H1 (cell line): ENCODE results near the gene CALML5. TPM values are rescaled to one million over a fixed set of nuclear protein-coding genes. Genes with fewer than 3 reads are reported as not detected.

Source experiments
- CHD1 ChIP-seq: IDR thresholded peaks from 2 replicates; pipeline ENCODE4 v1.6.1; 2012; ENCODE audit warnings: low read depth, low read length, improper control_type of control experiment
- CHD7 ChIP-seq: fragments of 300-600 bp; sonication (generic); IDR thresholded peaks from 2 replicates; pipeline ENCODE4 v1.7.1; 2012; ENCODE audit warnings: low read length, moderate library complexity, mild to moderate bottlenecking, inconsistent platforms; ENCODE audit not compliant: insufficient replicate concordance
- NANOG ChIP-seq: IDR thresholded peaks from 2 replicates; pipeline ENCODE4 v1.6.1; 2011; ENCODE audit warnings: low read length, low read depth, mild to moderate bottlenecking, inconsistent platforms; ENCODE audit not compliant: insufficient read depth, poor library complexity, severe bottlenecking
- RFX5 ChIP-seq: IDR thresholded peaks from 2 replicates; pipeline ENCODE4 v1.6.1; 2011; ENCODE audit warnings: low read depth, low read length, improper control_type of control experiment, borderline replicate concordance
- RNF2 ChIP-seq: fragments of 200-900, 300-1000 bp; sonication (generic); IDR thresholded peaks from 2 replicates; pipeline ENCODE4 v1.7.1; 2016; ENCODE audit warnings: borderline replicate concordance, low read depth, mild to moderate bottlenecking, antibody characterized with exemption, low read length; ENCODE audit not compliant: poor library complexity, severe bottlenecking; ENCODE audit errors: missing control alignments
- polyA plus RNA-seq, 7 experiments: library from polyadenylated mRNA; depleted of rRNA in 3 of 7; stranded (reverse) in 5 of 7; unstranded in 2 of 7; fragments of >200 nt in 5 of 7; fragments of 200-250 nt in 2 of 7; gene quantifications; 1 replicate in 5 of 7; 2 replicates in 1 of 7; 4 replicates in 1 of 7; pipeline versions ENCODE4 v1.2.1 to v1.2.3, GENCODE V29; 2011 to 2013; ENCODE audit warnings: missing spikeins in 2 of 7, mixed read lengths in 2 of 7
- total RNA-seq: library from RNA; stranded (reverse); fragmentation: NEBNext Ultra II Directional; extraction: Animal tissue kit (Norgen Biotek cat#: 25700); gene quantifications from 2 replicates; pipeline ENCODE4 v1.2.1, GENCODE V29; 2021

CALML5 gene
- total and polyA plus RNA-seq, 2 of the 8 experiments (the other 6 are each of a cell fraction or from before 2014, with no cell fraction given), result not detected

DNA sequence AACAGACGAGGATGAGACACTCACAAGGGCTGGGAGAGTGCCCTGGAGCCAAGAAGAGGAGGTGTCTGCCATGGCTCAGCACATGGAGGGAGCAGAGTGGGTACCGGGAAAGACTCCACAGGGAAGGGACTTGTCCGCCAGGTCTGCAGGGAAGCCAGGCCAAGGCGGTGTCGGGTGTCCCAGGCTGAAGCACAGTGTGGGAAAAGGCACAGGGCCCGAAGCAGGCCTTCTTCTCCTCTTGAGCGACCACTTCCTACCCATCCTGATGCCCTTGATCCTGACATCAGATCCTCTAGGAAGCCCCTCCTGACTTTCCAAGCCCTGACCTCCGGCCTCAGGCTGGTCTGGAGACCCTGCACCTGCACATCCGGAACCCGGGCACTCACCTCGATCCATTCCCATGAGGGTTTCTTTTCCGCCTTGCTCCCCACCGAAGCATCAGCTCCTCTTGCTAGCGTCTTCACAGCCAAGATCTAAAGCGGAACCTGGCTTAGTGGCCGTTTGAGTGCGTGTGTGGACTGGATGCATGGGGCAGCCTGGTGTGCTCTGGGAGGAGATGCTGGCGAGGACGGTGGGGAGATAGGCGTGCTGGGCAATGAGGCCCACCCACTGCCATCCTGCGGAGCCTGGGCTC is 33.8 kb upstream of the CALML5 start (continued):
- TF ChIP-seq NANOG (no peak), CHD7 (no peak), RNF2 (no peak), RFX5 (no peak), CHD1 (no peak)
- TF ChIP-seq, all 59 proteins: peak for 0
